Thyroid gland (tissue), 4 donors: ENCODE data around the gene FHDC1.

Experiments used
- CTCF ChIP-seq, 6 experiments: fragments of 200-600 bp in 3 of 6; fragments of 450-650 bp in 3 of 6; sonication (generic) in 3 of 6; IDR thresholded peaks; one replicate each; pipeline ENCODE4 v1.5.1; 2016 to 2019; ENCODE audit warnings: antibody characterized with exemption in 6 of 6, mild to moderate bottlenecking in 2 of 6, inconsistent platforms in 1 of 6, moderate library complexity in 1 of 6
- POLR2A ChIP-seq, 2 donors: fragments of 450-650 bp; IDR thresholded peaks; one replicate each; pipeline ENCODE4 v1.6.1; 2017; ENCODE audit warnings: antibody characterized with exemption in 2 of 2, mild to moderate bottlenecking in 2 of 2, moderate library complexity in 1 of 2

GRCh38 chr4:152988721-152989553, 52.8 kb downstream of the FHDC1 start:
- TF ChIP-seq CTCF (IDR thresholded peaks at IDR 0.05), result no peak
- TF ChIP-seq POLR2A (IDR thresholded peaks at IDR 0.05), result no peak
